ENCODE results near the gene TEX28.
"Not testable (repeated sequence)": the region's sequence is repeated elsewhere in the genome, so short reads cannot be mapped to it uniquely, and the experiment has no call there.

TEX28 gene

GRCh38 chrX:154258711-154259110 lies 36.2 kb downstream of the TEX28 start:
- not testable (repeated sequence) for H3K4me3 ChIP-seq (ENCODE audit: low read length); DNase-seq (ENCODE audit: low read depth, low spot score)

GRCh38 chrX:154257282-154257681 lies 37.6 kb downstream of the TEX28 start, which contains the start of gene OPN1MW3:
OPN1MW3 (plus strand) TSS chrX:154257582; CDS start chrX:154257620, 38 bp downstream.
- not testable (repeated sequence) for DNase-seq (ENCODE audit: low read depth, low spot score); H3K4me3 ChIP-seq (ENCODE audit: low read length)

GRCh38 chrX:154248076-154248475 lies 46.8 kb downstream of the TEX28 start:
- DNase-seq (ENCODE audit: low read depth, low spot score); H3K4me3 ChIP-seq (ENCODE audit: low read length): not testable (repeated sequence)

- not testable (repeated sequence) for DNase-seq (ENCODE audit: low read depth, low spot score); H3K4me3 ChIP-seq (ENCODE audit: low read length)
Observed at GRCh38 chrX:154247377-154248045, 47.4 kb downstream of the TEX28 start.

GRCh38 chrX:154239982-154240503 lies 54.9 kb downstream of the TEX28 start:
- DNase-seq (ENCODE audit: low read depth, low spot score); H3K4me3 ChIP-seq (ENCODE audit: low read length): not testable (repeated sequence)

GRCh38 chrX:154238939-154239559 lies 55.9 kb downstream of the TEX28 start:
- not testable (repeated sequence) for DNase-seq (ENCODE audit: low read depth, low spot score); H3K4me3 ChIP-seq (ENCODE audit: low read length)

- H3K4me3 ChIP-seq (ENCODE audit: low read length); DNase-seq (ENCODE audit: low read depth, low spot score): not testable (repeated sequence)
Observed at GRCh38 chrX:154233620-154234019, 61.3 kb downstream of the TEX28 start.

GRCh38 chrX:154231443-154231842 lies 63.5 kb downstream of the TEX28 start:
- not testable (repeated sequence) for DNase-seq (ENCODE audit: low read depth, low spot score); H3K4me3 ChIP-seq (ENCODE audit: low read length)

GRCh38 chrX:154226706-154227105 lies 68.2 kb downstream of the TEX28 start:
- DNase-seq (ENCODE audit: low read depth, low spot score): not testable (repeated sequence)

GRCh38 chrX:154225292-154225691 lies 69.6 kb downstream of the TEX28 start:
- H3K4me3 ChIP-seq (ENCODE audit: low read length); DNase-seq (ENCODE audit: low read depth, low spot score): not testable (repeated sequence)

More at GRCh38 chrX:154226706-154227105, 68.2 kb downstream of the TEX28 start:
- H3K4me3 ChIP-seq (ENCODE audit: low read length): not testable (repeated sequence)
